K562 (cell line): ENCODE measurements around the gene CPED1. TPM values are rescaled to one million over a fixed set of nuclear protein-coding genes. Genes with fewer than 3 reads are reported as not detected.

Experiments used
- CBX3 ChIP-seq, 2 experiments: IDR thresholded peaks; 1 replicate in 1 of 2; 2 replicates in 1 of 2; pipeline ENCODE4 v1.6.1; 2012; ENCODE audit warnings: inconsistent platforms in 2 of 2, low read length in 2 of 2, borderline replicate concordance in 1 of 2, control low read depth in 1 of 2
- CEBPZ ChIP-seq: fragments of 150-350 bp; IDR thresholded peaks from 2 replicates; pipeline ENCODE4 v1.6.1; 2014; ENCODE audit warnings: low read depth, mild to moderate bottlenecking, low read length, borderline replicate concordance
- ETS1 ChIP-seq: conservative IDR thresholded peaks from 2 replicates; pipeline ENCODE4 v1.6.1; 2011; ENCODE audit warnings: low read depth, mild to moderate bottlenecking, low read length; ENCODE audit not compliant: control insufficient read depth
- GABPA ChIP-seq: fragments of 200-800 bp; sonication (Bioruptor generic); conservative IDR thresholded peaks from 2 replicates; pipeline ENCODE4 v1.6.1; 2016; ENCODE audit warnings: low read depth, missing genetic modification characterization, missing compliant biosample characterization
- MCM7 ChIP-seq, 2 experiments: fragments of 450-650 bp; IDR thresholded peaks; 2 replicates each; pipeline ENCODE4 v1.6.1; 2016 to 2018
- NFE2 ChIP-seq: IDR thresholded peaks from 2 replicates; pipeline ENCODE4 v1.6.1; 2014; ENCODE audit warnings: antibody characterized with exemption, low read depth
- PHTF2 ChIP-seq: fragments of 250-450 bp; sonication (Bioruptor Pico); IDR thresholded peaks from 2 replicates; pipeline ENCODE4 v1.5.0; 2021; ENCODE audit warnings: mild to moderate bottlenecking
- POLR2A ChIP-seq: fragments of 450-650 bp; conservative IDR thresholded peaks from 2 replicates; pipeline ENCODE4 v1.6.1; 2016
- SAFB2 ChIP-seq: fragments of 200-400 bp; formaldehyde crosslinking; IDR thresholded peaks from 2 replicates; pipeline ENCODE4 v1.6.1; 2018; ENCODE audit warnings: borderline replicate concordance, low read length, low read depth, moderate library complexity; ENCODE audit not compliant: severe bottlenecking
- TCFL5 ChIP-seq: fragments of 250-450 bp; sonication (Bioruptor Pico); conservative IDR thresholded peaks from 2 replicates; pipeline ENCODE4 v1.6.1; 2021; ENCODE audit warnings: mild to moderate bottlenecking, moderate library complexity, matching md5 sums
- ZBTB17 ChIP-seq: fragments of 450-650 bp; formaldehyde crosslinking; IDR thresholded peaks from 2 replicates; pipeline ENCODE4 v1.4.0; 2020; ENCODE audit warnings: mild to moderate bottlenecking
- ZNF140 ChIP-seq: fragments of 250-450 bp; sonication (Bioruptor Pico); IDR thresholded peaks from 2 replicates; pipeline ENCODE4 v1.8.0; 2021; ENCODE audit warnings: moderate library complexity, mild to moderate bottlenecking, inconsistent platforms
- ZNF3 ChIP-seq: fragments of 250-450 bp; sonication (Bioruptor Pico); IDR thresholded peaks from 2 replicates; pipeline ENCODE4 v1.5.0; 2021; ENCODE audit warnings: mild to moderate bottlenecking, moderate library complexity
- ZNF395 ChIP-seq: fragments of 200-800 bp; sonication (Bioruptor generic); IDR thresholded peaks from 2 replicates; pipeline ENCODE4 v1.6.1; 2017; ENCODE audit warnings: missing genetic modification characterization, missing compliant biosample characterization
- polyA plus RNA-seq, 8 experiments: library from polyadenylated mRNA; depleted of rRNA in 4 of 8; stranded (reverse) in 5 of 8; unstranded in 3 of 8; fragments of >200 nt; fragmentation: Nextera tagmentation in 2 of 8; fragmentation: Illumina TruSeq in 1 of 8; extraction: Ambion mirVana in 2 of 8; extraction: Trizol in 1 of 8; gene quantifications; 2 replicates each; pipeline versions ENCODE4 v1.2.1 to v1.2.3, GENCODE V29; 2011 to 2014; ENCODE audit warnings: inconsistent platforms in 1 of 8, missing spikeins in 1 of 8
- total RNA-seq, 7 experiments: library from RNA; depleted of rRNA in 6 of 7; stranded (reverse); fragments of >200 nt in 6 of 7; fragmentation: Illumina TruSeq in 2 of 7; extraction: Trizol in 2 of 7; gene quantifications; 2 replicates each; pipeline versions ENCODE4 v1.2.1 to v1.2.3, GENCODE V29; 2011 to 2021; ENCODE audit warnings: low replicate concordance in 1 of 7
- TF ChIP-seq, protein P1 (sequence below), 2 experiments: fragments of 450-650 bp in 1 of 2; sonication (generic) in 1 of 2; formaldehyde crosslinking in 1 of 2; IDR thresholded peaks in 1 of 2; conservative IDR thresholded peaks in 1 of 2; 2 replicates each; pipeline versions ENCODE4 v1.6.1 to v1.8.1; 2016 to 2023; ENCODE audit warnings: mild to moderate bottlenecking in 2 of 2, moderate library complexity in 2 of 2, inconsistent platforms in 1 of 2, missing genetic modification reagents in 1 of 2
- TF ChIP-seq, protein P2 (sequence below): fragments of 250-450 bp; sonication (Bioruptor Pico); IDR thresholded peaks from 2 replicates; pipeline ENCODE4 v1.8.0; 2021; ENCODE audit warnings: moderate library complexity, mild to moderate bottlenecking, inconsistent platforms
- TF ChIP-seq, protein P3 (sequence below): fragments of 450-650 bp; IDR thresholded peaks from one replicate; pipeline ENCODE4 v1.6.1; 2018; ENCODE audit warnings: mild to moderate bottlenecking, moderate library complexity; ENCODE audit not compliant: partially characterized antibody

CPED1 gene
- total and polyA plus RNA-seq, 9 of the 15 experiments (the other 6 are each of a cell fraction or from before 2014, with no cell fraction given): 195 to 393 (median 290) TPM

DNA sequence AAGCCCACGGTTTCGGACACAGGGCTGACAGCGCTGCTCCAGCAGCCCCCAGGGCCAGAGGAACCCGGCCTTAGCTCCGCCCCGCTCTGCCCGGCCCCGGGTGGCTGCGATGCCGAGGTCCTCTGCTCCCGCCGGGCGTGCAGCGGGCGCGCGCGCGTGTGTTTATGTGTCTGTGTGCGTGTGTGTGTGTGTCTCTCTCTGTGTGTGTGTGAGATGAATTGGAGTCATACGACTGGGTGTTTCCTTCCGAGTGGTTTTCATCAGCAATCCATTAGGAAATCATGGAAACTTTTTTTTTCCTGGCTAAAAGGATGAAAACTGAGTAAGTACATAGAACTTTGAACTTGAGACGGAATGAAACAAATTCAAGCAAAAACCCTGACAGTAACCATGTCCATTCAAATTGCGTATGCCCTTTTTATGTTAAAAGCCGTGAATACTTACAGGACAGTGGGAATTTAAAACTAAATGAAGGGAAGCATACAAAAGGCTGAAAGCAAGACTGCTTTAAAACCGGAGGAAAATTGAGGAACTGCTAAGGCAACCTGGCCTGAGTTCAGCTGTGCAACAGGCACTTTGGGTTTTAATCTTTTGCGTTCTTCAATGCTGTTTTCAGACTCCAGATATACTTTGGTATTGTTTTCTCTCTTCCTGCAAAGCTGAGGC lies at the start of gene CPED1 (continued):
- TF ChIP-seq, protein P1, sequence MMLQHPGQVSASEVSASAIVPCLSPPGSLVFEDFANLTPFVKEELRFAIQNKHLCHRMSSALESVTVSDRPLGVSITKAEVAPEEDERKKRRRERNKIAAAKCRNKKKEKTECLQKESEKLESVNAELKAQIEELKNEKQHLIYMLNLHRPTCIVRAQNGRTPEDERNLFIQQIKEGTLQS (IDR thresholded peaks at IDR 0.05): no peak
- TF ChIP-seq, protein P1 (CRISPR knock-in tag; conservative IDR thresholded peaks at IDR 0.05): peak; percentile 30; the same call in 1 of the 2 replicates
- TF ChIP-seq CEBPZ: no peak
- 0 out of 2 replicates have a peak, but pooled peaks have one; percentile 8 for TF ChIP-seq NFE2
- TF ChIP-seq ETS1: no peak
- TF ChIP-seq ZBTB17: 0 out of 2 replicates have a peak, but pooled peaks have one; percentile 13
- no peak for TF ChIP-seq TCFL5 (CRISPR knock-in tag)
- TF ChIP-seq CBX3 (IDR thresholded peaks at IDR 0.05; ENCODE audit: borderline replicate concordance in 1 of 2, low read length in 2 of 2): no peak; a peak in 1 of 3 replicates
- no peak for TF ChIP-seq MCM7 (IDR thresholded peaks at IDR 0.05)
- TF ChIP-seq ZNF395 (CRISPR knock-in tag): no peak; the same call in 1 of the 2 replicates
- peak; percentile 60; the same call in 1 of the 2 replicates for TF ChIP-seq POLR2A
- TF ChIP-seq, protein P2, sequence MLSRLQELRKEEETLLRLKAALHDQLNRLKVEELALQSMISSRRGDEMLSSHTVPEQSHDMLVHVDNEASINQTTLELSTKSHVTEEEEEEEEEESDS (CRISPR knock-in tag): no peak
- TF ChIP-seq ZNF140 (CRISPR knock-in tag): 0 out of 2 replicates have a peak, but pooled peaks have one; percentile 42
- TF ChIP-seq GABPA (tag): no peak
- no peak for TF ChIP-seq PHTF2 (CRISPR knock-in tag)
- TF ChIP-seq, protein P3, sequence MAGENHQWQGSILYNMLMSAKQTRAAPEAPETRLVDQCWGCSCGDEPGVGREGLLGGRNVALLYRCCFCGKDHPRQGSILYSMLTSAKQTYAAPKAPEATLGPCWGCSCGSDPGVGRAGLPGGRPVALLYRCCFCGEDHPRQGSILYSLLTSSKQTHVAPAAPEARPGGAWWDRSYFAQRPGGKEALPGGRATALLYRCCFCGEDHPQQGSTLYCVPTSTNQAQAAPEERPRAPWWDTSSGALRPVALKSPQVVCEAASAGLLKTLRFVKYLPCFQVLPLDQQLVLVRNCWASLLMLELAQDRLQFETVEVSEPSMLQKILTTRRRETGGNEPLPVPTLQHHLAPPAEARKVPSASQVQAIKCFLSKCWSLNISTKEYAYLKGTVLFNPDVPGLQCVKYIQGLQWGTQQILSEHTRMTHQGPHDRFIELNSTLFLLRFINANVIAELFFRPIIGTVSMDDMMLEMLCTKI: no peak
- TF ChIP-seq SAFB2: no peak
- no peak for TF ChIP-seq ZNF3 (CRISPR knock-in tag)
